ENCODE measurements around the gene SMC2.

SMC2 gene

GRCh38 chr9:104071589-104071988, 22.5 kb upstream of the SMC2 start:
- Histone ChIP-seq H3K9me2 (replicated peaks; ENCODE audit: low read depth, low read length) (no peaks in the 10 kb centered on the region), H3F3A (ENCODE audit: low read depth) (no peaks in the 10 kb centered on the region), H3K36me3 (ENCODE audit: insufficient read depth, low read length) (no peaks in the 10 kb centered on the region), H3K79me2 (ENCODE audit: insufficient read depth, low read length) (no peaks in the 10 kb centered on the region), H3K9ac (ENCODE audit: low read depth, low read length, poor library complexity, severe bottlenecking) (no peak overlapping the region), H3K4me1 (ENCODE audit: insufficient read depth, low read length, poor library complexity, severe bottlenecking) (no peaks in the 10 kb centered on the region), H3K27me3 (ENCODE audit: insufficient read depth, low read length, poor library complexity, severe bottlenecking) (no peaks in the 10 kb centered on the region), H4K20me1 (ENCODE audit: insufficient read depth, low read length, poor library complexity, severe bottlenecking) (no peaks in the 10 kb centered on the region), H3K4me3 (ENCODE audit: low read length, poor library complexity, severe bottlenecking) (no peak overlapping the region), H2AFZ (ENCODE audit: low read length) (no peak overlapping the region), H3K4me2 (ENCODE audit: low read depth, low read length, poor library complexity, severe bottlenecking) (no peak overlapping the region), H3K9me3 (ENCODE audit: insufficient read depth, low read depth, low read length) (no peaks in the 10 kb centered on the region)
- no peak for TF ChIP-seq EZH2phosphoT487 (IDR thresholded peaks at IDR 0.05; ENCODE audit: borderline replicate concordance)

DNA sequence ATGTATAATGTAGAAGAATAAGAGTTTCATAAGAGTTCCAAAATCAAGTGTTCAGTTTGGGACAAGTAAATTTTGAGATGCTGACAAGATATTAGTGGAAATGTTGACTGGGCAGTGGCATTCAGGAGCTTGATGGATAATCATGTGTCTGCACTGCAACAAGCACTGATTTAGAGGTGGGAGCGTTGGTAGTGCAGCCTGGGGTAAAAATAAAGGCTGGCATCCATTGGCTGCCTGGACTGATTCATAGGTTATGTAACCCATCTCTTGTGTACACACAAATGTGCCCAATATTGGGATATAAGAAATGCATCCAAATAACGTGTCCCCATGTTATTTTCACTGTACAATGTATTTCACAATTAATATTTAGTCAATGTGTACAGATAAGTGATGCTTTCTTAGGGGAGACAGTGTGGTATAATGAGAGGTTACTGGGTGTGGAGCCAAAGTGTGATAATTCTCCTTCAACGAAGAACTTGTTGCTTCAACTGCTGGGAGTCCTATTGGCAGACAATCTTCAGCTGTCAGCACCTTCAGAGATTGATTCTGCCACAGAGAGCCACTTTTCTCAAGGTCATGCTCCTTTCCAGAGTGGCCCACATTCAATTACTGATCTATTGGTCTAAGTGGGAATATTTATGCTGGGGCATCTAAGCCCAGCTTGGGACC, 20.9 kb upstream of the SMC2 start:
- H3K4me1 ChIP-seq (ENCODE audit: insufficient read depth, low read length, poor library complexity, severe bottlenecking) = no peaks in the 10 kb centered on the region
- no peak overlapping the region for H2AFZ ChIP-seq (ENCODE audit: low read length)
- no peak overlapping the region for H3K9ac ChIP-seq (ENCODE audit: low read depth, low read length, poor library complexity, severe bottlenecking)
- no peak for TF ChIP-seq EZH2phosphoT487 (IDR thresholded peaks at IDR 0.05; ENCODE audit: borderline replicate concordance)
- H4K20me1 ChIP-seq (ENCODE audit: insufficient read depth, low read length, poor library complexity, severe bottlenecking) = no peaks in the 10 kb centered on the region
- H3F3A ChIP-seq (ENCODE audit: low read depth) = no peaks in the 10 kb centered on the region
- no peak overlapping the region for H3K4me3 ChIP-seq (ENCODE audit: low read length, poor library complexity, severe bottlenecking)
- no peaks in the 10 kb centered on the region for H3K36me3 ChIP-seq (ENCODE audit: insufficient read depth, low read length)
- H3K79me2 ChIP-seq (ENCODE audit: insufficient read depth, low read length) = no peaks in the 10 kb centered on the region
- H3K27me3 ChIP-seq (ENCODE audit: insufficient read depth, low read length, poor library complexity, severe bottlenecking) = no peaks in the 10 kb centered on the region
- no peaks in the 10 kb centered on the region for H3K9me2 ChIP-seq (replicated peaks; ENCODE audit: low read depth, low read length)
- H3K4me2 ChIP-seq (ENCODE audit: low read depth, low read length, poor library complexity, severe bottlenecking) = no peak overlapping the region
- H3K9me3 ChIP-seq (ENCODE audit: insufficient read depth, low read depth, low read length) = no peaks in the 10 kb centered on the region

DNA sequence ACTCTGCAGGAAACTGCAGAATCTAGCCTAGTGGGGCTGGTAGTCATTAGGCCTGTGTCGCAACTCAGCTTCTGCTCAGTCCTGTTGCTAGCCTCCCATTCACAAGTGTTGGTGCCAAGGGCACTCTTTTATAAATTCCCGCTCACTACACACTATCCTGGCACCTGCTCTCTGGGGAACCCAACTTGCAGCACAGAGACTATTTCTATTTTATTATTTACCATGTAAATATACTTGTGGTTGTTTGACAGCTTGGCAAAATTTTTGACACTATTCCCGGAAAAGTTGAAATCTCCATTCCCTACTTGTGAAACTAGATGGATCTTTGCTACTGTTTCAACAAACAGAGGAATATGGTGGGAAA, 20.4 kb upstream of the SMC2 start:
- Histone ChIP-seq H3K9me3 (ENCODE audit: insufficient read depth, low read depth, low read length) (no peaks in the 10 kb centered on the region), H3K27me3 (ENCODE audit: insufficient read depth, low read length, poor library complexity, severe bottlenecking) (no peaks in the 10 kb centered on the region), H3K4me1 (ENCODE audit: insufficient read depth, low read length, poor library complexity, severe bottlenecking) (no peaks in the 10 kb centered on the region), H4K20me1 (ENCODE audit: insufficient read depth, low read length, poor library complexity, severe bottlenecking) (no peaks in the 10 kb centered on the region), H3K9me2 (replicated peaks; ENCODE audit: low read depth, low read length) (no peaks in the 10 kb centered on the region), H3K9ac (ENCODE audit: low read depth, low read length, poor library complexity, severe bottlenecking) (no peak overlapping the region), H3K4me2 (ENCODE audit: low read depth, low read length, poor library complexity, severe bottlenecking) (no peak overlapping the region), H2AFZ (ENCODE audit: low read length) (no peak overlapping the region), H3K36me3 (ENCODE audit: insufficient read depth, low read length) (no peaks in the 10 kb centered on the region), H3F3A (ENCODE audit: low read depth) (no peaks in the 10 kb centered on the region), H3K79me2 (ENCODE audit: insufficient read depth, low read length) (no peaks in the 10 kb centered on the region), H3K4me3 (ENCODE audit: low read length, poor library complexity, severe bottlenecking) (no peak overlapping the region)
- TF ChIP-seq CTCF (conservative IDR thresholded peaks at IDR 0.05; ENCODE audit: low read length) = no peak
- TF ChIP-seq EZH2phosphoT487 (IDR thresholded peaks at IDR 0.05; ENCODE audit: borderline replicate concordance) = no peak

DNA sequence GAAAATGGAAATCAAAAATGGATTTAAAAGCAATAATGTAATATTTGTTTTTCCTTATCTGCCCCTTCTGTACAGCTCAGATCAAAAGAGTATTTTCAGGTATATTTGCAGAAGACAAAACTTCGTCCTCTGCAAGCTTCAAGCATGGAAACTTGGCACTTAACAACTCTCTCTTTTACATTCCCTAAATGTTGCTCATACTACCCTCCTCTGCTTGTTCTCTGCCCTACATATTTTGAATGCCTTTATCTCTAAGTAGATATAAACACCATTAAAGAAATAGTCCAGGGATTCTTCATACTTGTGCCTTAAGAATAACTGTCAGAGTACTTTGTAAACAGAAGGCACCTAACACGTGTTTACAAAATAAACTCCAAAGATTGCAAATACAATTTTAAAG, 19.2 kb upstream of the SMC2 start:
- no peaks in the 10 kb centered on the region for H3K79me2 ChIP-seq (ENCODE audit: insufficient read depth, low read length)
- no peak overlapping the region for H3K4me2 ChIP-seq (ENCODE audit: low read depth, low read length, poor library complexity, severe bottlenecking)
- no peaks in the 10 kb centered on the region for H3K36me3 ChIP-seq (ENCODE audit: insufficient read depth, low read length)
- H3K9me2 ChIP-seq (replicated peaks; ENCODE audit: low read depth, low read length) = no peaks in the 10 kb centered on the region
- no peak overlapping the region for H3K9ac ChIP-seq (ENCODE audit: low read depth, low read length, poor library complexity, severe bottlenecking)
- H4K20me1 ChIP-seq (ENCODE audit: insufficient read depth, low read length, poor library complexity, severe bottlenecking) = no peaks in the 10 kb centered on the region
- no peaks in the 10 kb centered on the region for H3K4me1 ChIP-seq (ENCODE audit: insufficient read depth, low read length, poor library complexity, severe bottlenecking)
- no peak overlapping the region for H2AFZ ChIP-seq (ENCODE audit: low read length)
- no peaks in the 10 kb centered on the region for H3K9me3 ChIP-seq (ENCODE audit: insufficient read depth, low read depth, low read length)
- H3F3A ChIP-seq (ENCODE audit: low read depth) = no peaks in the 10 kb centered on the region
- no peak for TF ChIP-seq CTCF (conservative IDR thresholded peaks at IDR 0.05; ENCODE audit: low read length)
- TF ChIP-seq EZH2phosphoT487 (IDR thresholded peaks at IDR 0.05; ENCODE audit: borderline replicate concordance) = no peak
- no peak overlapping the region for H3K4me3 ChIP-seq (ENCODE audit: low read length, poor library complexity, severe bottlenecking)
- H3K27me3 ChIP-seq (ENCODE audit: insufficient read depth, low read length, poor library complexity, severe bottlenecking) = no peaks in the 10 kb centered on the region
